ENCODE measurements around the gene ZNF569.
"Not testable (repeated sequence)": the region's sequence is repeated elsewhere in the genome, so short reads cannot be mapped to it uniquely, and the experiment has no call there.

The ZNF569 gene

DNA sequence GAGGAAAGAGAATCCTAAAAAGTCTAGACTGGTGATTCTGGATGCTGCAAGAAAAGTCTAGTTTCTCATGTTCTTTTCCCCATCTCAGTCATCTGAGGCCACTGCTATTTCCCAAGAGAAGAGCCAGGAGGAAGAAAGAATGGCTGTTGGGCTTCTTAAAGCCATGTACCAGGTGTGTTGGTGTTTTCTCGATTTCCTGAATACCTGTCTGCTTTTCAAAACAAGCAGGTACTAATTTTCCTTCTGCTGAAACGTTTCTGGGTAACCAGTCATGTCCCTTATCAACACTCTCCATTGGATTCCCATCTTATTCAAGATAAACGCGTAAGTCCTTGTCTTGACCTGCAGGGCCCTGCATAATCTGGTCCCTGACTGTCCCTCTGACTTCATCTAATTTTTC lies 3.0 kb upstream of the ZNF569 start:
- H3K4me3 ChIP-seq (ENCODE audit: extremely low read depth, insufficient read depth, low read length, poor library complexity, severe bottlenecking), result peak overlapping the region; percentile 83
- H3K4me1 ChIP-seq (ENCODE audit: control insufficient read depth, insufficient read depth, low read length, poor library complexity, severe bottlenecking), result no peaks in the 10 kb centered on the region
- peaks cover 44% of the 10 kb centered on the region for H3K9me3 ChIP-seq (ENCODE audit: control insufficient read depth, low read length)
- WGBS, 2 experiments (ENCODE audit: insufficient coverage in 2 of 2), result 94 to 95% methylated on average over 4 of the region's 4 CpGs
- no peak overlapping the region for H3K27ac ChIP-seq (ENCODE audit: low read depth, low read length, severe bottlenecking)
- H3K36me3 ChIP-seq (ENCODE audit: control insufficient read depth, insufficient read depth, low read length), result peaks cover 25% of the 10 kb centered on the region

DNA sequence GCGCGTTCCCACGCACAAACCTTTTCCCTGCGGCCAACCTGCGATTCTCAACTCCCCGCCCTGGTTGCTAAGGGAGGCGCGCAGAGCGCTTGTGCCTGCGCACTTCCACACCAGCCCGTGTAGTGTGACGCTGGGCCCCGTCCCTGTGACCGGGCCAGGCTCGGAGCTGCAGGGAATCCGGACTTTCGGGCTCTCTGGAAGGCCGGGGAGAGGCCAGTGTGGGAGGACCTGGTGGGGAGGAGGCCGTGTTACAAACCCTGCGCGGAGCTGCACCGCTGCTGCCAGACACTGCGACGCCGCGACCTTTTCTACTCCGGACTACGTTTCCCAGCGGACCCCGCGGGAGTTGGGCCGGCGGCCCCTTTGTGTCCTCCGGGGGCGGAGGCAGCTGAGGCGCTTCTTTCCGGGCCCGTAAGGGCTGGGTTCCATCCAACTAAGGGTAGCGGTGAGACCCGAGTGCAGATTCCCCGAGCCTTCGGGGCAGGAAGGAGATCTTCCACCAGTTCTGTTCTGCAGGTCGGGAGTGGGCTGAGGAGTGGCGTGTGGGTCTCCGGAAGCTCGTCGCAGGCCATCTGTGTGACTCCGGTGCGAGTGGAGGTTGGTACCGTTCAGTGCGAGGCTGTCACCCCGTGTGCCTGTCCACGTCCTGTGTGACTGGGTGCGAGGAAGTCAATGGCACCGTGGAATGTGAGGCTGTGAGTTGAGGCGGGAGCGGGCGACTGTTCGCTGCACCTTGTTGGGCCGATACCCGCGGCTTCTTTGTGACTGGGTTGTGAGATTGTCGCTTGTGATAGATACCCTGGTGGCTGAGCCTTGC lies 1.9 kb upstream of the ZNF569 start, which contains the start of gene ZNF570:
Gene ZNF570 (plus strand): TSS at position 396 of the 817 bp plus-strand sequence. CDS start 999 bp downstream, outside the sequence.
- H3K9me3 ChIP-seq (ENCODE audit: control insufficient read depth, low read length), result peaks cover 53% of the 10 kb centered on the region

DNA sequence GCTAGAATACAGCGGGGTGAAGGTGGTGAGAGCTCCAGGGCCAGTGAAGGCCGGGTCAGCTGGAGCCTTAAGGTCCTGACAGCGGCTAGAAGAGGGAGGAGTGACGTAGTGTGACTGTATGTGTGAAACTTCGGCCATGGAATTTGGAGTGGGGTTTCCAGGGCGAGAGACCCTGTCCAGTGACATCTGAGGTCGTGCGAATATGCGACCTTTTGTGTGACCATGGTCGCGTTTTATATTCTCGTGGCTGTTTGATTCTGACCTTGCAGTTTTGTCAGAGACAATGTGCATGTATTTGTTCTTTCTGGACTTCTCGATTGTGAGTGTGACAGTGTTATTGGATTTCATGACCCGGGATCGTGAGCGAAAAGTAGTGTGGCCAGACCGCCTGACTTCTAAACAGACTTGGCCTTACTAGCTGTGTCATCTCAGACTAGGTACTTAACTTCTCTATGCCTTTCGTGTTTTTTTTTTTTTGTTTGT lies 405 bp upstream of the ZNF569 start:
- Histone ChIP-seq H3K4me3 (ENCODE audit: extremely low read depth, insufficient read depth, low read length, poor library complexity, severe bottlenecking) (peak overlapping the region; percentile 78), H3K36me3 (ENCODE audit: control insufficient read depth, insufficient read depth, low read length) (peaks cover 44% of the 10 kb centered on the region), H3K4me1 (ENCODE audit: control insufficient read depth, insufficient read depth, low read length, poor library complexity, severe bottlenecking) (no peaks in the 10 kb centered on the region), H3K9me3 (ENCODE audit: control insufficient read depth, low read length) (peaks cover 40% of the 10 kb centered on the region), H3K27ac (ENCODE audit: low read depth, low read length, severe bottlenecking) (peak overlapping the region; percentile 76)
- 79 to 82% methylated on average over 15 of the region's 18 CpGs for WGBS, 2 experiments (ENCODE audit: insufficient coverage in 2 of 2)

More for the DNA sequence above, 1.9 kb upstream of the ZNF569 start, which contains the start of gene ZNF570:
- 6% methylated on average over 58 to 59 of the region's 63 CpGs for WGBS, 2 experiments (ENCODE audit: insufficient coverage in 2 of 2)
- H3K27ac ChIP-seq (ENCODE audit: low read depth, low read length, severe bottlenecking), result peak within 1 kb of the TSS; percentile 69
- H3K4me1 ChIP-seq (ENCODE audit: control insufficient read depth, insufficient read depth, low read length, poor library complexity, severe bottlenecking), result no peaks in the 10 kb centered on the region
- H3K4me3 ChIP-seq (ENCODE audit: extremely low read depth, insufficient read depth, low read length, poor library complexity, severe bottlenecking), result peak within 1 kb of the TSS; percentile 83
- H3K36me3 ChIP-seq (ENCODE audit: control insufficient read depth, insufficient read depth, low read length), result peaks cover 30% of the 10 kb centered on the region

DNA sequence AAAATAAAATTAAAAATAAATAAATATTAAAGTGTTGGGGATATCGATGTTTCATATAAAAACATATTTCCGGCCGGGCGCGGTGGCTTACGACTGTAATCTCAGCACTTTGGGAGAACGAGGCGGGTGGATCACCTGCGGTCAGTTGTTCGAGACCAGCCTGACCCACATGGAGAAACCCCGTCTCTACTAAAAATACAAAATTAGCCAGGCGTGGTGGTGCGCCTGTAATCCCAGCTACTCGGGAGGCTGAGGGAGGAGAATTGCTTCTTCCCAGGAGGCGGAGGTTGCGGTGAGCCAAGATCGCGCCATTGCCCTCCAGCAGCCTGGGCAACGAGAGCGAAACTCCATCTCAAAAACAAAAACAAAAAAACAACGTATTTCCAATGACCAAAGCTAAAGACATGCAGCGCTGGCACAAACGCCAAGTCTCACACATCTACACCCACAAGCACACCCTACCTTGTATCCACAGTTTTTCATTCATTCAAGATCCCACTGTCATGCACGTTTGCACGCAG lies 907 bp downstream of the ZNF569 start:
- Histone ChIP-seq H3K4me1 (ENCODE audit: control insufficient read depth, insufficient read depth, low read length, poor library complexity, severe bottlenecking) (no peaks in the 10 kb centered on the region), H3K9me3 (ENCODE audit: control insufficient read depth, low read length) (peaks cover 27% of the 10 kb centered on the region), H3K27ac (ENCODE audit: low read depth, low read length, severe bottlenecking) (peak overlapping the region; percentile 76), H3K4me3 (ENCODE audit: extremely low read depth, insufficient read depth, low read length, poor library complexity, severe bottlenecking) (peak overlapping the region; percentile 78), H3K36me3 (ENCODE audit: control insufficient read depth, insufficient read depth, low read length) (peaks cover 46% of the 10 kb centered on the region)
- 52 to 59% methylated on average over 16 to 19 of the region's 25 CpGs for WGBS, 2 experiments (ENCODE audit: insufficient coverage in 2 of 2)

DNA sequence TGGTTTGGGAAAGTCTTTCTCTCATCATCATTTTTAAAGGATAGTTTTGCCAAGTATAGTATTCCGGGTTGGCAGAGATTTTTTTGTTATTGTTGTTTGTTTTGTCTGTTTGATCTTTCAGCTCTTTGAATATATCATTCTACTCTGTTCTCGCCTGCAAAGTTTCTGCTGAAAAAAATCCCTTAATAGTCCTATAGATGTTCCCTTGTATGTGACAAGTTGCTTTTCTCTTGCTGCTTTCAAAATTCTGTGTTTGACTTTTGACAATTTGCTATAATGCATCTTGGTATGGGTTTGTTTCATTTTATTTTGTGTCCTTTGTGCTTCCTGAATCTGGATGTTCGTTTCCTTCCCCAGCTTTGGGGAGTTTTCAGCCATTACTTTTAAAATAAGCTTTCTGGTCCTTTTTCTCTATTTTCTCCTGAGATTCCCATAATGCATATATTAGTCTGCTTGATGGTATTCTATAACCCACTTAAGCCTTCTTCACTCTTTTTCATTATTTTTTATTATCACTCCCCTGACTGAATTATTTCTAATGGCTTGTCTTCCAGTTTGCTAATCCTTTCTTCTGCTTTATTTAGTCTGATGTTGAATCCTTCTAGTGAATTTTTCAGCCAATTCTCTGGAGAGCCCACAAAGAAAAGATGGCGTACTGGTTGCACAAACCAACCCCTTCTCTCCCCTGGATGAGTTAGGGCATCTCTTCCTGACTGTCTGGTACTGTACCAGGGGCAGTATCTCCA lies 14.6 kb downstream of the ZNF569 start:
- peaks cover 22% of the 10 kb centered on the region for H3K36me3 ChIP-seq (ENCODE audit: control insufficient read depth, insufficient read depth, low read length)
- peaks cover 58% of the 10 kb centered on the region for H3K9me3 ChIP-seq (ENCODE audit: control insufficient read depth, low read length)
- no peaks in the 10 kb centered on the region for H3K4me1 ChIP-seq (ENCODE audit: control insufficient read depth, insufficient read depth, low read length, poor library complexity, severe bottlenecking)
- no peak overlapping the region for H3K4me3 ChIP-seq (ENCODE audit: extremely low read depth, insufficient read depth, low read length, poor library complexity, severe bottlenecking)
- WGBS, 2 experiments (ENCODE audit: insufficient coverage in 2 of 2), result 100% methylated on average over 1 of the region's 4 CpGs
- H3K27ac ChIP-seq (ENCODE audit: low read depth, low read length, severe bottlenecking), result no peak overlapping the region

DNA sequence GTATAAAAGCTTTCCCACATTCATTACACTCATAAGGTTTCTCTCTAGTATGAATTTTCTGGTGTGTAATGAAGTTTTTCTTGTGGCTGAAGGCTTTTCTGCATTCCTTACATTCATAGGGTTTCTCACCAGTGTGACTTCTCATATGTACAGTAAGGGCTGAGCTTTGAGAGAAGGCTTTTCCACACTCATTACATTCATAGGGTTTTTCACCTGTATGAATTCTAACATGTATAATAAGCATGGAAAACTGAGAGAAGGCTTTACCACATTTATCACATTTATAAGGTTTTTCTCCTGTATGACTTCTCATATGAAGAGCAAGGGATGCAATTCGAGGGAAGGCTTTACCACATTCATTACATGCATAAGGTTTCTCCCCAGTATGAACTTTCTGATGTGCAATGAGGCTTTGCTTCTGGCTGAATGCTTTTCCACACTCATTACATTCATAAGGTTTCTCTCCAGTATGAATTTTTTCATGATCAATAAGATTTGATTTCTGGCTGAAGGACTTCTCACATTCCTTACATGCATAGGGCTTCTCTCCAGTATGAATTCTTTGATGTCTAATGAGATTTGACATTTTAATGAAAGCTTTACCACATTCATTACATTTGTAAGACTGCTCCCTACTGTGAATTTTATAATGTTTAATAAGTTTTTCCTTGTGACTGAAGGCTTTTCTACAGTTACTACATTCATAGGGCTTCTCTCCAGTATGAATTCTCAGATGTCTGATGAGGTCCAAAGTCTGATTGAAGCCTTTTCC lies 53.7 kb downstream of the ZNF569 start:
- H3K36me3 ChIP-seq (ENCODE audit: control insufficient read depth, insufficient read depth, low read length), result peaks cover 13% of the 10 kb centered on the region
- H3K9me3 ChIP-seq (ENCODE audit: control insufficient read depth, low read length), result peaks cover 46% of the 10 kb centered on the region
- no peaks in the 10 kb centered on the region for H3K4me1 ChIP-seq (ENCODE audit: control insufficient read depth, insufficient read depth, low read length, poor library complexity, severe bottlenecking)
- no peak overlapping the region for H3K4me3 ChIP-seq (ENCODE audit: extremely low read depth, insufficient read depth, low read length, poor library complexity, severe bottlenecking)
- WGBS, 2 experiments (ENCODE audit: insufficient coverage in 2 of 2), result 100% methylated on average over 1 of the region's 1 CpG; no CpG with 5 or more reads in 1 of the 2 experiments
- no peak overlapping the region for H3K27ac ChIP-seq (ENCODE audit: low read depth, low read length, severe bottlenecking)

DNA sequence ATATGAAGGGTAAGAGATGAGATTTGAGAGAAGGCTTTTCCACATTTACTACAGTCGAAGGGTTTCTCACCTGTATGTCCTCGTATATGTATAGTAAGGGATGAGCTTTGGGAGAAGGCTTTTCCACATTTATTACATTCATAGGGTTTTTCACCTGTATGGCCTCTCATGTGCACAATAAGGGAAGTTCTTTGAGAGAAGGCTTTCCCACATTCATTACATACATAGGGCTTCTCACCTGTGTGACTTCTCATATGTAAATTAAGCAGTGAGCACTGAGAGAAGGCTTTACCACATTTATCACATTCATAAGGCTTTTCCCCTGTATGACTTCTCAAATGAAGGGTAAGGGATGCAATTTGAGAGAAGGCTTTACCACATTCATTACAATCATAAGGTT lies 54.5 kb downstream of the ZNF569 start:
- Histone ChIP-seq H3K27ac (ENCODE audit: low read depth, low read length, severe bottlenecking) (no peak overlapping the region), H3K4me1 (ENCODE audit: control insufficient read depth, insufficient read depth, low read length, poor library complexity, severe bottlenecking) (no peaks in the 10 kb centered on the region), H3K9me3 (ENCODE audit: control insufficient read depth, low read length) (peaks cover 48% of the 10 kb centered on the region), H3K36me3 (ENCODE audit: control insufficient read depth, insufficient read depth, low read length) (peaks cover 13% of the 10 kb centered on the region), H3K4me3 (ENCODE audit: extremely low read depth, insufficient read depth, low read length, poor library complexity, severe bottlenecking) (no peak overlapping the region)
- no CpG with 5 or more reads among the region's 2 CpGs for WGBS, 2 experiments (ENCODE audit: insufficient coverage in 2 of 2)

DNA sequence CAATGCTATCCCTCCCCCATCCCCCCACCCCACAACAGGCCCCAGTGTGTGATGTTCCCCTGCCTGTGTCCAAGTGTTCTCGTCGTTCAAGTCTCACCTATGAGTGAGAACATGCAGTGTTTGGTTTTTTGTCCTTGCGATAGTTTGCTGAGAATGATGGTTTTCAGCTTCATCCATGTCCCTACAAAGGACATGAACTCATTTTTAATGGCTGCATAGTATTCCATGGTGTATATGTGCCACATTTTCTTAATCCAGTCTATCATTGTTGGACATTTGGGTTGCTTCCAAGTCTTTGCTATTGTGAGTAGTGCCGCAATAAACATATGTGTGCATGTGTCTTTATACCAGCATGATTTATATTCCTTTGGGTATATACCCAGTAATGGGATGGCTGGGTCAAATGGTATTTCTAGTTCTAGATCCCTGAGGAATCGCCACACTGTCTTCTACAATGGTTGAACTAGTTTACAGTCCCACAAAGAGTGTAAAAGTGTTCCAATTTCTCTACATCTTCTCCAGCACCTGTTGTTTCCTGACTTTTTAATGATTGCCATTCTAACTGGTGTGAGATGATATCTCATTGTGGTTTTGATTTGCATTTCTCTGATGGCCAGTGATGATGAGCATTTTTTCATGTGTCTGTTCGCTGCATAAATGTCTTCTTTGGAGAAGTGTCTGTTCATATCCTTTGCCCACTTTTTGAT lies 61.0 kb downstream of the ZNF569 start:
- H3K27ac ChIP-seq (ENCODE audit: low read depth, low read length, severe bottlenecking); H3K36me3 ChIP-seq (ENCODE audit: control insufficient read depth, insufficient read depth, low read length); H3K4me3 ChIP-seq (ENCODE audit: extremely low read depth, insufficient read depth, low read length, poor library complexity, severe bottlenecking); H3K4me1 ChIP-seq (ENCODE audit: control insufficient read depth, insufficient read depth, low read length, poor library complexity, severe bottlenecking): not testable (repeated sequence)
- WGBS, 2 experiments (ENCODE audit: insufficient coverage in 2 of 2), result no CpG with 5 or more reads among the region's 6 CpGs
- H3K9me3 ChIP-seq (ENCODE audit: control insufficient read depth, low read length), result peaks cover 55% of the 10 kb centered on the region

DNA sequence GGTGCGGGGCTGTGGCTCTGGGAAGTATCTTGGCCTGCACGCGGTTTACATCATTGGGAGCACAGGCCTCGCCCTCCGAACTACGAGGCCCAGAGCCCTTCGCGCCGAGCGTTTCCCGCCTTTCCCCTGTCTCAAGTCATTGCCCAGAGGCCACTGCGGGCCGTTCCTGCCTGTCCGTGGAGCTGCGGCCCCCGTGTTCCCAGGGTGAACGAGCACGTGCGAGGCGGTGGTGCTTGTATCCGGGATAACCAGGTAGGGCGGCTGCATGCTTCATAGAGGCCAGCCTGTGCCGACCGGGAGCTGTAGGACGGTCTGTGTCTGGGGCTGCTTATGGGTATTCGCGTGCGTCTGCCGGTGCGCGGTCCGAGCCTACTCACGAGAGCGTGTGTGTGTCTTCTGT lies 63.8 kb downstream of the ZNF569 start:
- Histone ChIP-seq H3K27ac (ENCODE audit: low read depth, low read length, severe bottlenecking) (no peak overlapping the region), H3K4me1 (ENCODE audit: control insufficient read depth, insufficient read depth, low read length, poor library complexity, severe bottlenecking) (no peaks in the 10 kb centered on the region), H3K36me3 (ENCODE audit: control insufficient read depth, insufficient read depth, low read length) (no peaks in the 10 kb centered on the region), H3K4me3 (ENCODE audit: extremely low read depth, insufficient read depth, low read length, poor library complexity, severe bottlenecking) (no peak overlapping the region), H3K9me3 (ENCODE audit: control insufficient read depth, low read length) (peaks cover 61% of the 10 kb centered on the region)
- 92 to 93% methylated on average over 25 to 30 of the region's 34 CpGs for WGBS, 2 experiments (ENCODE audit: insufficient coverage in 2 of 2)
